Psoas muscle (tissue), 8 donors: ENCODE results near the gene CCSER2. TPM values are rescaled to one million over a fixed set of nuclear protein-coding genes. Genes with fewer than 3 reads are reported as not detected.

ENCODE experiments used
- ATAC-seq, 4 donors: fragments of 200-7000 bp; cut with Tn5 transposase; one replicate each; pipeline ENCODE4 v1.9.1; 2020; ENCODE audit warnings: moderate library complexity in 3 of 4, mild to moderate bottlenecking in 2 of 4
- DNase-seq, 2 donors: peaks; one replicate each; pipeline ENCODE4 v3.0.0-alpha.2; 2020
- H3K27ac ChIP-seq: fragments of 200-600 bp; one replicate; pipeline ENCODE4 v1.8.0; 2022
- H3K27me3 ChIP-seq, 3 donors: fragments of 200-600 bp in 1 of 3; one replicate each; pipeline versions ENCODE4 v1.6.1 to v1.8.0; 2013 to 2022; ENCODE audit warnings: low read length in 2 of 3, mild to moderate bottlenecking in 2 of 3, moderate library complexity in 1 of 3; ENCODE audit not compliant: insufficient read depth in 3 of 3
- H3K36me3 ChIP-seq, 2 donors: fragments of 200-600 bp in 1 of 2; one replicate each; pipeline versions ENCODE4 v1.6.1 to v1.8.0; 2013 to 2022; ENCODE audit warnings: low read depth in 1 of 2, mild to moderate bottlenecking in 1 of 2, moderate library complexity in 1 of 2; ENCODE audit not compliant: insufficient read depth in 1 of 2
- H3K4me1 ChIP-seq: fragments of 200-600 bp; one replicate; pipeline ENCODE4 v1.8.0; 2022
- H3K4me3 ChIP-seq: fragments of 200-600 bp; one replicate; pipeline ENCODE4 v1.8.0; 2022; ENCODE audit warnings: mild to moderate bottlenecking
- H3K9me3 ChIP-seq: fragments of 200-600 bp; one replicate; pipeline ENCODE4 v1.8.0; 2022
- CTCF ChIP-seq: fragments of 200-600 bp; IDR thresholded peaks from one replicate; pipeline ENCODE4 v1.8.0; 2022; ENCODE audit warnings: antibody characterized with exemption
- WGBS, 3 donors: extraction: QIAGEN DNeasy Blood & Tissue Kit; methylation state at CpG; one replicate each; pipeline versions ENCODE4 v1.1.6 to v1.1.7; 2013; 5-methylcytosine and 5-hydroxymethylcytosine counted together
- intact Hi-C, 2 donors: fragments of 100-400 bp; cut with DNase I; formaldehyde crosslinking; loops; one replicate each; pipeline versions ENCODE4 v1.11.0 to v1.14.2; 2022
- polyA plus RNA-seq, 3 donors: library from polyadenylated mRNA; stranded (reverse); fragments of 200-250 nt; gene quantifications; one replicate each; pipeline ENCODE4 v1.2.3, GENCODE V29; 2013
- total RNA-seq, 4 donors: library from RNA; stranded (reverse); fragmentation: NEBNext Ultra II Directional in 2 of 4; extraction: Animal tissue kit (Norgen Biotek cat#: 25700) in 2 of 4; gene quantifications; one replicate each; pipeline versions ENCODE4 v1.2.1 to v1.2.4, GENCODE V29; 2021 to 2023
- donor health status: healthy with polysubstance abuse.
- donor health status: DM: no; HTN: no; CAD: no; lungs with moderate emphysema.
- donor health status: Bipolar disorder and iron deficiency.
- donor health status: healthy.
- donor health status: DM: yes; HTN: yes; CAD: no.
- donor health status: DM: no; HTN: no; CAD: no.
- donor health status: DM: no; HTN: no; CAD: no.
- donor health status: DM: yes; HTN: yes; CAD: no.

The CCSER2 gene
- total and polyA plus RNA-seq, 7 donors, result 12.5 to 122 (median 65.7) TPM

GRCh38 chr10:84401854-84402611, 73.6 kb downstream of the CCSER2 start:
- ATAC-seq, result peak in 2 of 4 donors; percentile 27 to 39
- intact Hi-C loops, result no loop called here
- H3K4me1 ChIP-seq, result no peaks in the 10 kb centered on the region
- WGBS, 3 donors, result 89 to 90% (median 89%) methylated on average over 6 of the region's 6 CpGs
- no peaks in the 10 kb centered on the region for H3K9me3 ChIP-seq
- H3K4me3 ChIP-seq, result no peak overlapping the region
- no peaks in the 10 kb centered on the region for H3K27me3 ChIP-seq
- no peak overlapping the region for H3K27ac ChIP-seq
- H3K36me3 ChIP-seq, result no peaks in the 10 kb centered on the region
- no peak for TF ChIP-seq CTCF
- DNase-seq, result no peak

GRCh38 chr10:84404783-84405182, 76.4 kb downstream of the CCSER2 start:
- Histone ChIP-seq H3K27me3 (no peaks in the 10 kb centered on the region), H3K36me3 (no peaks in the 10 kb centered on the region), H3K27ac (no peak overlapping the region), H3K9me3 (no peaks in the 10 kb centered on the region), H3K4me1 (no peaks in the 10 kb centered on the region), H3K4me3 (no peak overlapping the region)
- WGBS, 3 donors, result 90 to 100% (median 100%) methylated on average over 1 of the region's 1 CpG
- no peak for ATAC-seq
- no peak for DNase-seq
- TF ChIP-seq CTCF, result no peak
- intact Hi-C loops, result no loop called here

GRCh38 chr10:84405662-84406061, 77.3 kb downstream of the CCSER2 start:
- no peaks in the 10 kb centered on the region for H3K27me3 ChIP-seq
- DNase-seq, result no peak
- intact Hi-C loops, result no loop called here
- ATAC-seq, result no peak
- TF ChIP-seq CTCF, result no peak
- H3K36me3 ChIP-seq, result no peaks in the 10 kb centered on the region
- H3K4me1 ChIP-seq, result no peaks in the 10 kb centered on the region
- WGBS, 3 donors, result 96 to 100% (median 97%) methylated on average over 2 of the region's 2 CpGs
- H3K4me3 ChIP-seq, result no peak overlapping the region
- no peaks in the 10 kb centered on the region for H3K9me3 ChIP-seq
- H3K27ac ChIP-seq, result no peak overlapping the region

GRCh38 chr10:84406561-84406960, 78.2 kb downstream of the CCSER2 start:
- H3K36me3 ChIP-seq, result no peaks in the 10 kb centered on the region
- H3K4me3 ChIP-seq, result no peak overlapping the region
- ATAC-seq, result no peak
- intact Hi-C loops, result no loop called here
- no peaks in the 10 kb centered on the region for H3K4me1 ChIP-seq
- H3K9me3 ChIP-seq, result no peaks in the 10 kb centered on the region
- TF ChIP-seq CTCF, result no peak
- WGBS, 3 donors, result 73 to 82% (median 81%) methylated on average over 3 of the region's 3 CpGs
- H3K27ac ChIP-seq, result no peak overlapping the region
- DNase-seq, result no peak
- no peaks in the 10 kb centered on the region for H3K27me3 ChIP-seq
